H54 (cell line): Measurements from ENCODE around the gene EIF3L.

Experiments
- DNase-seq: peaks from one replicate; pipeline ENCODE4 v3.0.0; 2011; ENCODE audit warnings: low spot score, mixed read lengths; ENCODE audit not compliant: insufficient read length
- FAIRE-seq: peaks from 3 replicates; lab custom pipeline; 2011; peaks lifted over from hg19 to GRCh38; lab: Jason Lieb, UNC
- POLR2A ChIP-seq: IDR thresholded peaks from 2 replicates; pipeline ENCODE4 v1.6.1; 2011; ENCODE audit warnings: low read depth, mild to moderate bottlenecking, low read length

Gene EIF3L

GRCh38 chr22:37860796-37861421 lies 11.7 kb downstream of the EIF3L start:
- no peak for TF ChIP-seq POLR2A
- FAIRE-seq (no peak), DNase-seq (no peak)

GRCh38 chr22:37862570-37863325 lies 13.5 kb downstream of the EIF3L start:
- no peak for TF ChIP-seq POLR2A
- no peak for FAIRE-seq
- DNase-seq, result no peak

DNA sequence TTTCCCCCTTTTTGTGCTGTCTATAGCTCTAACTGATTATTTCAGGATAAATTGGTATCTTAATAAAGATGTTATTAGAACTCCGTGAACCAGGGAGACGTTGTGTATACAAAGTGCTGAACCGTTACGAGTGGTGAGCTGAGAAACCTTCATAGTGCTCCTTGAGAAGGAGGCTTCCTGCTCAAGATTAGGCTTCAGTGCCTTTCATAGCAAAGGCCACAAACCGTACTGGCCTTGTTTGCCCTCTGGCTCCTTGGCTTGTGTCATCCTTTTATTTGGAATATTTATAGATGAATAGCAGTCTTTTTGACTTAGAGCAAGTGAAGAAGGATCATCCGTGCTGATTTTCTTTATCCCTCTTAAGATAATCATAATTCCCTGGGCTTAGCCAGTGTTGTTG lies 16.3 kb downstream of the EIF3L start:
- FAIRE-seq, result no peak
- no peak for TF ChIP-seq POLR2A
- DNase-seq, result no peak

DNA sequence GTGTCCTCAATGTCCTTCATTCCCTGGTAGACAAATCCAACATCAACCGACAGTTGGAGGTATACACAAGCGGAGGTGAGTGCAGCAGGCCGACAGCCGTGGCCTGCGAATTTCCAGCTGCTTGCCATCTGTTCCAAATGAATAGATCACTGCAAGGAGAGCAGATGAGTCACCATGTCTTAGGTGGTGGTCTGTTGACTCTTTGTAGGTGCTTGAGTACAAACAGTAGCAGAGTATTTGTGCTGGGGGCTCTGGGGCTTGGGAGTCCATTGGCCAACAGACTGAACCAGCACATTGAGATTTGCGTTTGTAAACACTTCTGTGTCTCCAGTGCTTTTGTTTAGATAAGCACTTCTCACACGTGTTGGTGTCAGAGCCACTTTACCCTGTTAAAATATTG lies 21.1 kb downstream of the EIF3L start:
- DNase-seq (no peak), FAIRE-seq (no peak)
- no peak for TF ChIP-seq POLR2A

- TF ChIP-seq POLR2A, result no peak
- no peak for DNase-seq
- no peak for FAIRE-seq
These were observed 31.6 kb downstream of the EIF3L start for GRCh38 chr22:37880668-37881440.

- no peak for TF ChIP-seq POLR2A
- FAIRE-seq (no peak), DNase-seq (no peak)
These were observed 35.2 kb downstream of the EIF3L start for GRCh38 chr22:37884420-37884819.

GRCh38 chr22:37887584-37888378 lies 38.6 kb downstream of the EIF3L start:
- FAIRE-seq (no peak), DNase-seq (no peak)
- no peak for TF ChIP-seq POLR2A

- TF ChIP-seq POLR2A, result no peak
- no peak for FAIRE-seq
- no peak for DNase-seq
These were observed 42.7 kb downstream of the EIF3L start for GRCh38 chr22:37891926-37892325.

GRCh38 chr22:37892566-37893335 lies 43.5 kb downstream of the EIF3L start:
- no peak for TF ChIP-seq POLR2A
- FAIRE-seq (no peak), DNase-seq (no peak)

- FAIRE-seq (no peak), DNase-seq (no peak)
- no peak for TF ChIP-seq POLR2A
These were observed 44.4 kb downstream of the EIF3L start for GRCh38 chr22:37893583-37893983.

- FAIRE-seq, result no peak
- no peak for DNase-seq
- no peak for TF ChIP-seq POLR2A
These were observed 45.9 kb downstream of the EIF3L start for GRCh38 chr22:37894939-37895670.

DNA sequence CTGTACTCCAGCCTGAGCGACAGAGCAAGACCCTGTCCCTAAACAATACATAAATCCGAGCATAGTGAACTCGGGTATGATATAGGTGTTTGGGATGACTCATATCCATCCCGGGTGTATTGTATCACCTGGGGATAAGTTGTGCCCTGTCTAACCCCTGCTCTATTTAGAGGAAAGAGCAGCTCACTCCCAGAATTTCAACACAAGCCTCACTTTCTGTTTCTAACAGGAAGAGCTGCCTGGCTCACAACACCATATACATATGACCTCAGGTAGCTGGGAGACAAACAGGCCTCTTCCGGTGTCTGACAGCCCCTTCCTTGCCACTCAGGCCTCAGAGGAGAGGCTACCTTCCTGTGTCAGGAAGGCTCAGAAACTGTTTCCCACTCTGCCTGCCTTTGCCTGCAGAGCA lies 47.0 kb downstream of the EIF3L start:
- FAIRE-seq, result no peak
- no peak for DNase-seq
- TF ChIP-seq POLR2A, result no peak

DNA sequence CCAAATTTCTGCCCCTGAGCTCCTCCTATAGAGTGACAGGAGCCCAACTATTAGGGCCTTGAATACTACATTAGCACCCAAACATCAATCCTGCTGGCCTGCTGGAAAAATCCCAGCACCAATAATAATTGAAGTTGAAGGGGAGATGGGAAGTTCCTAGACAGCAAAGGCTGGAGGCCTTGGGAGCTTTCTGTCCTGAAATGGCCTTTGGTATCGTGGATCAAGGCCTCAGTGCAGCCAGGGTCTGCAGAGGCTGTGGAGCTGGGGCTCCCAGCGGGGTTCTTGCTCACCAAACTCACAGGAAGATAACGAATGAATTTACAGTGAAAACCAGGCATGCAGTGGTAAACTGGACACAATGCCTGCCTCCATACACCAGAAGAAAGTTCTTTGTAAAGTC lies 47.7 kb downstream of the EIF3L start:
- FAIRE-seq (no peak), DNase-seq (no peak)
- no peak for TF ChIP-seq POLR2A
